K562 (cell line): ENCODE measurements around the gene WDR47. TPM values are rescaled to one million over a fixed set of nuclear protein-coding genes. Genes with fewer than 3 reads are reported as not detected.
A peak's percentile ranks its signal among the peaks of the same experiment; 100 is the strongest.

Experiments
- ATF2 ChIP-seq: sonication (generic); formaldehyde crosslinking; IDR thresholded peaks from 2 replicates; pipeline ENCODE4 v1.8.1; 2022; ENCODE audit warnings: missing genetic modification reagents
- BMI1 ChIP-seq: fragments of 150-350 bp; IDR thresholded peaks from 2 replicates; pipeline ENCODE4 v1.6.1; 2014; ENCODE audit warnings: low read length
- COPS2 ChIP-seq: fragments of 450-650 bp; conservative IDR thresholded peaks from 2 replicates; pipeline ENCODE4 v1.6.1; 2016; ENCODE audit warnings: mild to moderate bottlenecking, moderate library complexity
- ELF1 ChIP-seq: fragments of 200-800 bp; sonication (Bioruptor generic); IDR thresholded peaks from 2 replicates; pipeline ENCODE4 v1.6.1; 2016; ENCODE audit warnings: missing genetic modification characterization, missing compliant biosample characterization
- FOSL1 ChIP-seq: fragments of 200-800 bp; sonication (Bioruptor generic); conservative IDR thresholded peaks from 2 replicates; pipeline ENCODE4 v1.6.1; 2016; ENCODE audit warnings: missing genetic modification characterization, missing compliant biosample characterization
- HES1 ChIP-seq: fragments of 450-650 bp; IDR thresholded peaks from 2 replicates; pipeline ENCODE4 v1.6.1; 2016; ENCODE audit warnings: low read depth, mild to moderate bottlenecking, moderate library complexity
- HINFP ChIP-seq: fragments of 450-650 bp; conservative IDR thresholded peaks from 2 replicates; pipeline ENCODE4 v1.6.1; 2016; ENCODE audit warnings: missing genetic modification characterization, low read depth, mild to moderate bottlenecking, control low read depth, missing compliant biosample characterization
- MTA3 ChIP-seq: fragments of 450-650 bp; formaldehyde crosslinking; IDR thresholded peaks from 2 replicates; pipeline ENCODE4 v1.6.1; 2017; ENCODE audit warnings: mild to moderate bottlenecking, borderline replicate concordance
- NFXL1 ChIP-seq: fragments of 450-650 bp; formaldehyde crosslinking; IDR thresholded peaks from 2 replicates; pipeline ENCODE4 v1.4.0; 2021; ENCODE audit warnings: mild to moderate bottlenecking
- POLR2AphosphoS2 ChIP-seq: IDR thresholded peaks from 2 replicates; pipeline ENCODE4 v1.6.1; 2012; ENCODE audit warnings: low read length, improper control_type of control experiment
- SIN3B ChIP-seq: fragments of 450-650 bp; IDR thresholded peaks from 2 replicates; pipeline ENCODE4 v1.6.1; 2017; ENCODE audit warnings: low read depth, mild to moderate bottlenecking, moderate library complexity
- SMARCE1 ChIP-seq: fragments of 450-650 bp; IDR thresholded peaks from 2 replicates; pipeline ENCODE4 v1.7.1; 2016; ENCODE audit warnings: mild to moderate bottlenecking
- XRCC4 ChIP-seq: IDR thresholded peaks from one replicate; pipeline ENCODE4 v1.6.1; 2011; ENCODE audit not compliant: insufficient read depth, insufficient read length; ENCODE audit errors: extremely low read depth
- YY1 ChIP-seq, 3 experiments: IDR thresholded peaks; 2 replicates each; pipeline ENCODE4 v1.6.1; 2011; ENCODE audit warnings: low read length in 2 of 3, mild to moderate bottlenecking in 2 of 3, moderate library complexity in 2 of 3, borderline replicate concordance in 1 of 3, control low read depth in 1 of 3, low read depth in 1 of 3; ENCODE audit not compliant: insufficient read depth in 3 of 3, insufficient replicate concordance in 2 of 3, control insufficient read depth in 1 of 3, insufficient read length in 1 of 3; ENCODE audit errors: extremely low read depth in 1 of 3
- ZNF124 ChIP-seq: sonication (generic); formaldehyde crosslinking; IDR thresholded peaks from 2 replicates; pipeline ENCODE4 v1.8.1; 2022; ENCODE audit warnings: missing genetic modification reagents
- ZNF133 ChIP-seq: fragments of 250-450 bp; sonication (Bioruptor Pico); IDR thresholded peaks from 2 replicates; pipeline ENCODE4 v1.4.0; 2020; ENCODE audit warnings: mild to moderate bottlenecking
- ZNF174 ChIP-seq: fragments of 250-450 bp; sonication (Bioruptor Pico); IDR thresholded peaks from 2 replicates; pipeline ENCODE4 v1.4.0; 2020; ENCODE audit warnings: mild to moderate bottlenecking
- ZNF324 ChIP-seq: fragments of 250-450 bp; sonication (Bioruptor Pico); IDR thresholded peaks from 2 replicates; pipeline ENCODE4 v1.4.0; 2020; ENCODE audit warnings: mild to moderate bottlenecking
- ZNF354B ChIP-seq: fragments of 250-450 bp; sonication (Bioruptor Pico); IDR thresholded peaks from 2 replicates; pipeline ENCODE4 v1.4.0; 2020
- ZNF639 ChIP-seq, 2 experiments: fragments of 200-800 bp in 1 of 2; sonication (Bioruptor generic) in 1 of 2; sonication (generic) in 1 of 2; formaldehyde crosslinking in 1 of 2; IDR thresholded peaks in 1 of 2; conservative IDR thresholded peaks in 1 of 2; 2 replicates each; pipeline versions ENCODE4 v1.5.0 to v1.6.1; 2016 to 2020; ENCODE audit warnings: missing compliant biosample characterization in 1 of 2, missing genetic modification characterization in 1 of 2, missing genetic modification reagents in 1 of 2
- polyA plus RNA-seq, 8 experiments: library from polyadenylated mRNA; depleted of rRNA in 4 of 8; stranded (reverse) in 5 of 8; unstranded in 3 of 8; fragments of >200 nt; fragmentation: Nextera tagmentation in 2 of 8; fragmentation: Illumina TruSeq in 1 of 8; extraction: Ambion mirVana in 2 of 8; extraction: Trizol in 1 of 8; gene quantifications; 2 replicates each; pipeline versions ENCODE4 v1.2.1 to v1.2.3, GENCODE V29; 2011 to 2014; ENCODE audit warnings: inconsistent platforms in 1 of 8, missing spikeins in 1 of 8
- total RNA-seq, 7 experiments: library from RNA; depleted of rRNA in 6 of 7; stranded (reverse); fragments of >200 nt in 6 of 7; fragmentation: Illumina TruSeq in 2 of 7; extraction: Trizol in 2 of 7; gene quantifications; 2 replicates each; pipeline versions ENCODE4 v1.2.1 to v1.2.3, GENCODE V29; 2011 to 2021; ENCODE audit warnings: low replicate concordance in 1 of 7

The WDR47 gene
- total and polyA plus RNA-seq, 9 of the 15 experiments (the other 6 are each of a cell fraction or from before 2014, with no cell fraction given) = 1.3 to 10.1 (median 4.9) TPM

GRCh38 chr1:108963052-108963686, 78.7 kb downstream of the WDR47 start, which contains the start of gene CLCC1 (continued):
- peak in 1 of 2 experiments; percentile 74; a peak in 2 of 4 replicates for TF ChIP-seq ZNF639 (CRISPR knock-in tag; conservative IDR thresholded peaks at IDR 0.05 in 1 of 2, IDR thresholded peaks at IDR 0.05 in 1 of 2)
- TF ChIP-seq HINFP = no peak
- TF ChIP-seq FOSL1 (tag) = peak; percentile 66
- TF ChIP-seq ATF2 = peak; percentile 81; the same call in 1 of the 2 replicates
- TF ChIP-seq ZNF124 (CRISPR knock-in tag) = no peak
- no peak for TF ChIP-seq ZNF324 (CRISPR knock-in tag)
- TF ChIP-seq ELF1 (tag) = no peak; the same call in 1 of the 2 replicates
- TF ChIP-seq MTA3 = peak; percentile 79; the same call in 1 of the 2 replicates
- no peak for TF ChIP-seq XRCC4
- TF ChIP-seq NFXL1 (CRISPR knock-in tag) = no peak
- no peak for TF ChIP-seq BMI1
- no peak for TF ChIP-seq POLR2AphosphoS2
- TF ChIP-seq SIN3B = peak; percentile 52; the same call in 1 of the 2 replicates
- TF ChIP-seq ZNF133 (CRISPR knock-in tag) = no peak
- TF ChIP-seq ZNF174 (CRISPR knock-in tag) = no peak
- peak in 1 of 3 experiments; percentile 48 for TF ChIP-seq YY1 (IDR thresholded peaks at IDR 0.05; ENCODE audit: borderline replicate concordance in 1 of 3, control insufficient read depth in 1 of 3, extremely low read depth in 1 of 3, insufficient read depth in 3 of 3, insufficient read length in 1 of 3, insufficient replicate concordance in 2 of 3, low read depth in 1 of 3, low read length in 2 of 3)
- TF ChIP-seq COPS2 = no peak
- no peak; the same call in 1 of the 2 replicates for TF ChIP-seq ZNF354B (CRISPR knock-in tag)
- TF ChIP-seq SMARCE1 = no peak
- TF ChIP-seq HES1 = no peak; the same call in 1 of the 2 replicates
